HG02571 (cell line): ENCODE measurements around the gene PIEZO1.

ENCODE experiments used
- ATAC-seq: cut with Tn5 transposase; IDR thresholded peaks from one replicate; pipeline ENCODE4 v1.9.1; 2021; ENCODE audit warnings: mild to moderate bottlenecking, moderate library complexity; ENCODE audit not compliant: unreplicated experiment

Gene PIEZO1

GRCh38 chr16:88705801-88706228 lies 79.2 kb downstream of the PIEZO1 start:
- peak; percentile 14 for ATAC-seq

GRCh38 chr16:88705076-88705684 lies 79.8 kb downstream of the PIEZO1 start:
- no peak for ATAC-seq

- ATAC-seq = no peak
Observed at GRCh38 chr16:88703486-88704309, 81.3 kb downstream of the PIEZO1 start.

- ATAC-seq = no peak
Observed at GRCh38 chr16:88702371-88703210, 82.4 kb downstream of the PIEZO1 start.

GRCh38 chr16:88701581-88702370 lies 83.2 kb downstream of the PIEZO1 start:
- ATAC-seq = no peak

GRCh38 chr16:88700636-88701482 lies 84.2 kb downstream of the PIEZO1 start:
- ATAC-seq = peak; percentile 64

- ATAC-seq = no peak
Observed at GRCh38 chr16:88700322-88700635, 84.7 kb downstream of the PIEZO1 start.

GRCh38 chr16:88699180-88699579 lies 85.8 kb downstream of the PIEZO1 start:
- no peak for ATAC-seq

- ATAC-seq = no peak
Observed at GRCh38 chr16:88698646-88699045, 86.4 kb downstream of the PIEZO1 start.

- ATAC-seq = no peak
Observed at GRCh38 chr16:88697831-88698615, 87.0 kb downstream of the PIEZO1 start.

GRCh38 chr16:88697116-88697830 lies 87.7 kb downstream of the PIEZO1 start:
- no peak for ATAC-seq

GRCh38 chr16:88696441-88696840 lies 88.6 kb downstream of the PIEZO1 start:
- ATAC-seq = no peak

- ATAC-seq = no peak
Observed at GRCh38 chr16:88695753-88696152, 89.3 kb downstream of the PIEZO1 start.

GRCh38 chr16:88695218-88695617 lies 89.8 kb downstream of the PIEZO1 start:
- ATAC-seq = no peak

- ATAC-seq = no peak
Observed at GRCh38 chr16:88694221-88695087, 90.6 kb downstream of the PIEZO1 start.

- no peak for ATAC-seq
Observed at GRCh38 chr16:88693420-88694177, 91.4 kb downstream of the PIEZO1 start.

- ATAC-seq = no peak
Observed at GRCh38 chr16:88692861-88693260, 92.2 kb downstream of the PIEZO1 start.
